H54 (cell line): ENCODE measurements around the gene TRAF3.

Source experiments
- DNase-seq: peaks from one replicate; pipeline ENCODE4 v3.0.0; 2011; ENCODE audit warnings: low spot score, mixed read lengths; ENCODE audit not compliant: insufficient read length
- FAIRE-seq: peaks from 3 replicates; lab custom pipeline; 2011; peaks lifted over from hg19 to GRCh38; lab: Jason Lieb, UNC
- POLR2A ChIP-seq: IDR thresholded peaks from 2 replicates; pipeline ENCODE4 v1.6.1; 2011; ENCODE audit warnings: low read depth, mild to moderate bottlenecking, low read length

Gene TRAF3

DNA sequence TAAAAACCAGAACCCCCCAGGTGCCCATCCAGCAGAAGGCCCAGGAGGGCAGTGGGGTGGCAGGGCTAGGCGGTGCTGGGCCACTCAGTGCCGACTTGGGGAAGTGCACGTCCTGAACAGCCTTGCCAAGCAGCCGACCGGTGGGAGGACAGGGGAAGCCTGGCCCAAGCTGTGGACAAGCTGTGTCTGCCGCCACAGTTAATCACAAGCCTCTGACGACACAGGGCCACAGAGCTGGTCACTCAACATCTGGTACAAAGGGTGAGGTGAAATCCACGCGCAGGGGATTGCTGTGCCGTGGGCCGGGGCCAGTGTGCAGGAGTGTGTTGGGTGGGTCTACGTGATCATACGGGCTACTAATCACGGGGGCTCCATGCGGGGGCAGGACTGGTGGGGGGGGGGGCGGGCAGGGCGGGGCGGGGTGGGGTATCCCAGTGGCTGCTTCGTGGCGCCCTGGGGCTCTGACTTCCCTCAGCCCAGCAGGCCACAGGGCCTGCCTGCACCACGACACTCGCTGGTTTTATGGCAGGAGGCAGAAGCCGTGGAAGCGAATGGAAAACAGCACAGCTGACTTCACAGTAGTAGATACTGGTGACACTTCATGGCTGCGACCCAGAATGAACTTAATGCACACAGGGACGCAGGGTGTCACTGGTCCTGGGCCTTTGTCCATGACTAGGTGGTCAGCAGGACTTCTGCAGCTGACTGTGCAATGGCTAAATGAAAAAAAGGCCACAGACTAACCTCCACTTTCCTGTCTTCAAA, 155.4 kb downstream of the TRAF3 start:
- no peak for TF ChIP-seq POLR2A
- no peak for FAIRE-seq
- no peak for DNase-seq

DNA sequence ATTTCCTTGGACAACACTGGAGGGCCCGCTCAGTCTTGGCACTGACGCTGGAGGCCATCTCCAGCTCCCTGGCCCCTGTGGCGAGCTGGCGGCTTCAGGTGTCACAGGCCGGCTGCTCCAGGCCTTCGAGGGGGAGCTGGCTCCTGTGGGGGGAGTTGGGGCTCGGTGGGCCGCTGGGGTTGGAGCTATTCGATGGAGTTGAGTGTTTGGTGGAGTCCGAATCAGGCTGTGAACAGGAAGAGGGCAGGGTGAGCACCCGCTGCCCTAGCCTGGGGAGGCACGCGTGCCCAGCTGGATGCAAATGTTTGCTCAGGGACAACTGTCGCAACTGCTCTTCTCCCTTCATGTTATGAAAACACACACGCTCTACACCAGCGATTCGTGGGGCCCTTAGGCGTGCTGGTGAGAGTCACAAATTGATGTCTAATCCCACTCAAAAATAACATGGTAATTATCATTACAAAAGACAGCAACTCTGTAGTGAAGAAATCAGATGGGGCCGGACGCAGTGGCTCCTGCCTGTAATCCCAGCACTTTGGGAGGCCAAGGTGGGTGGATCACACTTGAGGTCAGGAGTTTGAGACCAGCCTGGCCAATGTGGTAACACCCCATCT, 156.5 kb downstream of the TRAF3 start:
- DNase-seq (no peak), FAIRE-seq (no peak)
- TF ChIP-seq POLR2A: no peak

GRCh38 chr14:102935756-102936155, 158.5 kb downstream of the TRAF3 start:
- FAIRE-seq: no peak
- no peak for DNase-seq
- no peak for TF ChIP-seq POLR2A

DNA sequence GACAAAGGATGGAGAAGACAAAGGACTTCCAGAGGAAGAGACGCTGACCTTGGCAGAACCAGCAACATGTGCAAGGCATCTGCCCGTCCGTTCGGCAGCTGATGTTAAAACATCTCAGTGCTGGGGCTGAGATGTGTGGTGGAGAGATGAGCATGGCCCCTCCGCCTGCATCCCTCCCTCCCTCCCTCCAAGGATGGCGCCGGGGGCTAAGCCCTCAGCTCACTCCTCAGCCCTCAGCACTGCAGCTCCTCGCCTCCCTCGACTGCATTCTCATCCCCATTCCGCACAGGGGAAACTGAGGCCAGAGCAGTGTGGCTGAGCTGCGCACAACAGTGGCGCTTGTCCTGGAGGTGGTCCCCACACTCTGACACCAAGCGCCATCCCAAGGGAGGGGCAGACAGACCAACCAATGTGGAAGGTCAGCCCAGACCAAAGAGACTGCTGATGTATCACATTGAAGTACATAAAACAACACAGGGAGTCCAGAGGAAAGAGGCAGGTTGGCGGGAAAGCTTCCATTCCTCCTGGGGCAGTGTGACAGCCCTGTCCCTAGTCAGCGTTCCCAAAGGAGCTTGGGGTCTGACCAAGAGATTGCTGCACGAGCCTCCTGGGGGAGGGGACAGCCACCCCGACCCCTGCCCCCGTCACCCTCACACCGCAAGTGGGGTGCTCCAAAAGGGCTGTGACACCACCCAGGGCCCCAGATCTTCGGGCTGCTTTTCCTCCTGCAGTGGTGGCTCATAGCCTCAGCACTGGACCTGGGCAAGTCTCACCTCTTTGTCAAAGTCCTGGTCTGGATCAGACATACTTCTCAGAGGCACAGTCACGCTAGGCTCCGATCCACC, 160.3 kb downstream of the TRAF3 start:
- DNase-seq: no peak
- no peak for FAIRE-seq
- no peak for TF ChIP-seq POLR2A

- no peak for TF ChIP-seq POLR2A
- no peak for DNase-seq
- no peak for FAIRE-seq
These were observed 160.9 kb downstream of the TRAF3 start for GRCh38 chr14:102938191-102938590.

GRCh38 chr14:102939329-102939728, 162.1 kb downstream of the TRAF3 start:
- TF ChIP-seq POLR2A: no peak
- DNase-seq (no peak), FAIRE-seq (no peak)

DNA sequence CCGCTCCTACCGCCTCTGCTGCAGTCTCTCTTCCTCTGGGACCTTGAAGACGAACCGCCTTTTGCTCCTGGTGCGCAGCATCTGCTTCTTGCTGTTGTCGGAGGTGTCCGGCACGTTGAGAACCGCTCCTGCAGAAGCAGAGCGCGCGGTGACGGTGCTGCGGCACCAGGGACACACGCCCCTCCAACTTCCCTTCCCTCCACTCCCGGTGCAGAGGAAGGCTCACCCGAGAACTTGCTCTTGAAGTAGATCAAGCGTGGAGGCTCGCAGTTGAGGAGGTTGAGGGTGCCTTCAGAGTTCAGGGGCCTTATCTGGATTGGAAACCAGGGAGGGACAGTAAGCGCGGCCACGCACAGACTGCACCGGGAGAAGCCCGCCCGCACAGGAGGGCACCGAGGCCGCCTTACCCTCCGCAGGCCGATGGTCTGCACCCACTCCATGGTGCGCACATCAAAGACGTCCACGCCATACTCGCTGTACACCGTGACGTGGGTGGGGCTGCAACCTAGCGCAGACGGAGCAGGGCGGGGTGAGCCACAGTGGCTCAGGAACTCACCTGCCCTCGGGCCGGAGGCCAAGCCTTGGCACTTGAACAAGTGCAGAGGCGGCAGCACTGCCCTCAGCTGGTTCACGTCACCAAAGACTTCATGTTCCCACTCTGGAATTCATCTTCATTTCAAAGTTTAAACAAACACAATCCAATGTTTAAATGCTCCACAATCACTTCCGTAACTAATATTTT, 162.7 kb downstream of the TRAF3 start:
- no peak for TF ChIP-seq POLR2A
- FAIRE-seq: no peak
- no peak for DNase-seq

DNA sequence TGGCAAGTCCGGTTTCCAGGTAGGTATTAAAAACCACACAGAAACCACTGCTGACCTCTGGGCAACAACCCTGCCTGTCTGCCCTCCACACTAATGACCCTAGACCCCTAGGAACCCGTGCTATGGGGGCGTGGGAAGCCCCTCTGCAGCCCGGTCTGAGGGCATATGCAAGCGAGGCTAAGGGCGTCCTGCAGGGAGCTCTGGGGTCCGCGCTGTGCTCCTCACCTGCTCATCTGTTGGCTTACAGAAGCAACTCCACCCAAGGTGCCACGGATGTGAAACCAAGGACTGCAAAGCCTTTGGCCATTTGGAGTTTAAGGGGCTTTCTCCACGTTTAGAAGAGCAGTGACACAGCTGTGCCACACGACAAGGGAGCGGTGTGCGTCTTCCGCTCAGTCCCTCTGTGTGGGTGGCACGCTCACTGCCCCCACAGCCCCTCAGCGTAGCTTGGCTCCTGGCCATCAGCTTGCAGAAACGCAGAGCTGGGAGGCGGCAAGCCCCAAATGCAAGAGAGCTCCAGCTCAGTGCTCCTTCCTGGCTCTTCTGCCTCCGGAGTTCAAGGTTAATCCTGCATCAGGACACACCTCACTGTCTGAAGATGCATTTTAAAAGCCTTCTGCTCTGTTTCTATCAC, 163.6 kb downstream of the TRAF3 start:
- no peak for TF ChIP-seq POLR2A
- DNase-seq: no peak
- FAIRE-seq: no peak

DNA sequence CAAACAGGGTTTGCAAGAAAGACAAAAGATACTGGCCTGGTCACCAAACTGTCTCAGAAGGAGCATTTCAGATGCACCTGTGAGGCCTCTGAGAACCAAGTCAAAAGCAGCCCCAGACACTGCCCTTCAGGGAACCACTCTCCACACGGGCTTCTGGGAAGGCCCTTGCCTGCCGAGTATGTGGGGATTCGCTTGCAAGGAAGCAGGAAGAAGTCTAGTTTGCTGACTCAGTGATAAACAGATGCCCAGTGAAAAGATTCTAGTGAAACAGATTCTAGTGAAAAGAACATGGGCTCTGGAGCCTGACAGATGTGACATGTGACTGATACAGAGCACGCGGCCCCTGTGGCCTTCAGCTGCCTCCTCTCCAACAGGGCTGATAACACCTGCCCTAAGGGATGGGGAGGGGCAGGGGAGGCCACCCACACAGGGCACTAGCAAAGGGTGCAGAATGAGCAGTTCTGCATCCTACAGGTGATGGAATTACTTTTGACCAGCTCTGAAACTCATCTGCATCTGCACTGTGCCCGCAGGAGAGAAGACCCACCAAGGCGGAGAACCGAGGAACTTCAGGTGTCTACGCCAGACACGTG, 164.3 kb downstream of the TRAF3 start:
- no peak for FAIRE-seq

GRCh38 chr14:102942069-102942468, 164.8 kb downstream of the TRAF3 start:
- FAIRE-seq (no peak), DNase-seq (no peak)
- TF ChIP-seq POLR2A: no peak

More for the DNA sequence above, 164.3 kb downstream of the TRAF3 start:
- no peak for TF ChIP-seq POLR2A
- DNase-seq: no peak

DNA sequence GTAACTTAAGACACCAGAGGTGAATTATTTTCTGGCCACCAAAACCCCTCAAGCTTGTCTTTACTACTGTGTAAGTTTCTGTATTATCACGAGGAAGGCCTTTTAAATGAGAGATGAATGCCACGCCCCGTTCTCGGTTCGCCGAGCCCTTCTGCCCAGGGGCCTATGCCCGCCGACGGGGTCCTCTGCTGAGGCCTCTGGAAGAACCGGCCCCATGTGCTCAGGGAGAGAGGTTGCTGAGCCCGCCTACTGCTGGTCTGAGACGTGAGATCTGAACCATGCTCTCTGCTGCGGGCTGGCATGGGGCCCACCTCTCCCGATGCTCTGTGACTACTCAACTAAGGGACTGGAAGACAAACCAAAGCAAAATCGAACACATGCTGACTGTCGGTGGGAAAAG, 166.2 kb downstream of the TRAF3 start:
- FAIRE-seq (no peak), DNase-seq (no peak)
- TF ChIP-seq POLR2A: no peak

DNA sequence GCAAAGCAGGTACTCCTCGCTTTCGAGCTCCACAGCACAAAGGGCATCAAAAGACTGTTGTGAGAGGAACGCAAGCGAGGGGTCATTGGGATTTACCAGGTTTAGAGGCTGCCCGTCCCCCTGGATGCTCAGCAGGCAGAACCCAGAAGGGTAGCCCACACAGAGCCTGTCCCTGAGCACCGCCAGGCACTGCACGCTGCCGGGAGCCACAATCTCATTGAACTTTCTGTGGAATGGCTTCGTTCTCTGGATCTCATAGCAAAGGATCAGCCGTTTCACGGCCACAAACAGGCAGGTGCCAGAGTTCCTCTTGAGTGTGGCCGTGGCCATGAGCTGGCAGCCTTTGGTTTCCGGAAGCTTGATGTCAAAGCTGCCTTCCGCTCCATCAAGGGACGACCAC, 166.7 kb downstream of the TRAF3 start:
- no peak for TF ChIP-seq POLR2A
- DNase-seq: no peak
- no peak for FAIRE-seq
